H1 (cell line): Measurements from ENCODE around the gene CRISPLD2. TPM values are rescaled to one million over a fixed set of nuclear protein-coding genes. Genes with fewer than 3 reads are reported as not detected.

Experiments used
- CTCF ChIA-PET: fragments of 300-600 bp; sonication (Branson Sonifier 250); formaldehyde crosslinking; loops from one replicate; lab custom pipeline; 2021; ENCODE audit not compliant: partially characterized antibody; lab: Charles Lee
- POLR2A ChIA-PET: fragments of 300-600 bp; sonication (Branson Sonifier 250); formaldehyde crosslinking; loops from one replicate; lab custom pipeline; 2021; ENCODE audit warnings: inconsistent platforms; ENCODE audit not compliant: partially characterized antibody; lab: Charles Lee
- DNase-seq, 2 experiments: peaks; one replicate each; pipeline versions ENCODE4 v3.0.0 to v3.0.0-alpha.2; 2010 to 2022; ENCODE audit warnings: low spot score in 2 of 2, low read depth in 1 of 2, mixed read lengths in 1 of 2
- FAIRE-seq: peaks from 2 replicates; lab custom pipeline; 2011; peaks lifted over from hg19 to GRCh38; lab: Jason Lieb, UNC
- H2AFZ ChIP-seq: 2 replicates; pipeline ENCODE4 v1.8.1; 2012; ENCODE audit warnings: low read length, inconsistent platforms
- H2AK5ac ChIP-seq: 2 replicates; pipeline ENCODE4 v1.6.1; 2013; ENCODE audit warnings: low read depth, low read length
- H2BK120ac ChIP-seq: replicated peaks from 2 replicates; pipeline ENCODE3; 2013; ENCODE audit warnings: low read depth, low read length, inconsistent platforms
- H2BK12ac ChIP-seq: 2 replicates; pipeline ENCODE4 v1.6.1; 2013; ENCODE audit warnings: low read depth, low read length
- H2BK15ac ChIP-seq: 2 replicates; pipeline ENCODE4 v1.6.1; 2013; ENCODE audit warnings: low read length
- H2BK20ac ChIP-seq: 2 replicates; pipeline ENCODE4 v1.6.1; 2013; ENCODE audit warnings: low read length
- H2BK5ac ChIP-seq: 2 replicates; pipeline ENCODE4 v1.6.1; 2013; ENCODE audit warnings: low read depth, low read length
- H3K14ac ChIP-seq: 2 replicates; pipeline ENCODE4 v1.6.1; 2013; ENCODE audit warnings: inconsistent platforms; ENCODE audit not compliant: insufficient read length
- H3K18ac ChIP-seq: 2 replicates; pipeline ENCODE4 v1.6.1; 2013; ENCODE audit warnings: low read length; ENCODE audit errors: extremely low read depth
- H3K23ac ChIP-seq: 2 replicates; pipeline ENCODE4 v1.6.1; 2013; ENCODE audit warnings: inconsistent platforms; ENCODE audit not compliant: insufficient read length
- H3K23me2 ChIP-seq: 2 replicates; pipeline ENCODE4 v1.6.1; 2013; ENCODE audit warnings: low read depth, low read length
- H3K27ac ChIP-seq: 2 replicates; pipeline ENCODE4 v1.6.1; 2011; ENCODE audit warnings: low read depth, low read length, inconsistent platforms
- H3K27me3 ChIP-seq, 4 experiments: replicated peaks in 1 of 4; 1 replicate in 1 of 4; 2 replicates in 3 of 4; pipeline versions ENCODE4 v1.6.1 to v1.8.1; 2011 to 2013; ENCODE audit warnings: low read length in 3 of 4, mild to moderate bottlenecking in 3 of 4, inconsistent platforms in 2 of 4, mixed read lengths in 2 of 4, moderate library complexity in 1 of 4; ENCODE audit not compliant: control insufficient read depth in 3 of 4, insufficient read depth in 3 of 4; ENCODE audit errors: extremely low read depth in 1 of 4
- H3K36me3 ChIP-seq, 4 experiments: 2 replicates each; pipeline versions ENCODE4 v1.6.1 to v1.8.1; 2011 to 2013; ENCODE audit warnings: mild to moderate bottlenecking in 4 of 4, low read length in 3 of 4, moderate library complexity in 2 of 4, control low read depth in 1 of 4, inconsistent platforms in 1 of 4; ENCODE audit not compliant: insufficient read depth in 4 of 4, control insufficient read depth in 2 of 4
- H3K4ac ChIP-seq: replicated peaks from 2 replicates; pipeline ENCODE3; 2013; ENCODE audit warnings: low read length, low read depth, mixed read lengths, inconsistent platforms; ENCODE audit not compliant: insufficient read length
- H3K4me1 ChIP-seq, 4 experiments: replicated peaks in 1 of 4; 1 replicate in 1 of 4; 2 replicates in 3 of 4; pipeline versions ENCODE4 v1.6.1 to v1.8.1; 2011 to 2013; ENCODE audit warnings: low read length in 3 of 4, inconsistent platforms in 2 of 4, mixed read lengths in 1 of 4; ENCODE audit not compliant: insufficient read depth in 4 of 4, control insufficient read depth in 3 of 4
- H3K4me2 ChIP-seq, 2 experiments: 2 replicates each; pipeline versions ENCODE4 v1.6.1 to v1.8.1; 2011 to 2013; ENCODE audit warnings: low read depth in 2 of 2, low read length in 2 of 2, control low read depth in 1 of 2, inconsistent platforms in 1 of 2, mild to moderate bottlenecking in 1 of 2; ENCODE audit not compliant: insufficient read depth in 1 of 2
- H3K4me3 ChIP-seq, 4 experiments: fragments of 200-600, 300-600 bp in 1 of 4; sonication (generic), shearing (Covaris generic), sonication (Bioruptor Twin) in 1 of 4; 2 replicates each; pipeline versions ENCODE4 v1.5.1 to v1.8.1; 2011 to 2016; ENCODE audit warnings: low read length in 4 of 4, low read depth in 3 of 4, control low read depth in 2 of 4, inconsistent platforms in 2 of 4, mild to moderate bottlenecking in 2 of 4, mixed read lengths in 1 of 4, moderate library complexity in 1 of 4; ENCODE audit not compliant: insufficient read depth in 2 of 4; ENCODE audit errors: extremely low read depth in 1 of 4
- H3K56ac ChIP-seq: replicated peaks from 2 replicates; pipeline ENCODE3; 2013; ENCODE audit warnings: low read depth, mild to moderate bottlenecking, mixed read lengths, low read length, inconsistent platforms; ENCODE audit not compliant: insufficient read length
- H3K79me1 ChIP-seq: 2 replicates; pipeline ENCODE4 v1.6.1; 2013; ENCODE audit warnings: low read depth, low read length, control low read depth
- H3K79me2 ChIP-seq, 2 experiments: 2 replicates each; pipeline versions ENCODE4 v1.6.1 to v1.8.1; 2012 to 2013; ENCODE audit warnings: low read length in 2 of 2, mild to moderate bottlenecking in 2 of 2, inconsistent platforms in 1 of 2; ENCODE audit not compliant: insufficient read depth in 2 of 2, control insufficient read depth in 1 of 2
- H3K9ac ChIP-seq, 4 experiments: replicated peaks in 1 of 4; 1 replicate in 1 of 4; 2 replicates in 3 of 4; pipeline versions ENCODE4 v1.6.1 to v1.8.1; 2011 to 2013; ENCODE audit warnings: low read depth in 3 of 4, low read length in 3 of 4, control low read depth in 2 of 4, mild to moderate bottlenecking in 2 of 4, moderate library complexity in 2 of 4, inconsistent platforms in 1 of 4; ENCODE audit errors: extremely low read depth in 1 of 4
- H3K9me3 ChIP-seq, 2 experiments: 2 replicates each; pipeline versions ENCODE4 v1.6.1 to v1.8.1; 2012 to 2013; ENCODE audit warnings: mild to moderate bottlenecking in 2 of 2, moderate library complexity in 2 of 2, control low read depth in 1 of 2, inconsistent platforms in 1 of 2, low read depth in 1 of 2, low read length in 1 of 2, mixed read lengths in 1 of 2; ENCODE audit not compliant: insufficient read depth in 2 of 2
- H4K20me1 ChIP-seq, 2 experiments: replicated peaks in 1 of 2; 2 replicates each; pipeline versions ENCODE3 to v1.8.1; 2011 to 2013; ENCODE audit warnings: inconsistent platforms in 2 of 2, low read length in 2 of 2, mild to moderate bottlenecking in 1 of 2; ENCODE audit not compliant: insufficient read depth in 2 of 2, control insufficient read depth in 1 of 2
- H4K5ac ChIP-seq: 2 replicates; pipeline ENCODE4 v1.6.1; 2013; ENCODE audit warnings: low read length, low read depth, mixed read lengths, inconsistent platforms; ENCODE audit not compliant: insufficient read length
- H4K8ac ChIP-seq: 2 replicates; pipeline ENCODE4 v1.8.0; 2013; ENCODE audit warnings: mild to moderate bottlenecking, moderate library complexity, low read length, inconsistent platforms; ENCODE audit not compliant: insufficient read depth; ENCODE audit errors: extremely low read depth
- H4K91ac ChIP-seq: replicated peaks from 2 replicates; pipeline ENCODE3; 2013; ENCODE audit warnings: low read length, mixed read lengths, inconsistent platforms; ENCODE audit not compliant: insufficient read length
- CEBPB ChIP-seq: IDR thresholded peaks from 2 replicates; pipeline ENCODE4 v1.6.1; 2012; ENCODE audit warnings: low read depth, low read length
- CTBP2 ChIP-seq: IDR thresholded peaks from 2 replicates; pipeline ENCODE4 v1.7.0; 2011; ENCODE audit warnings: borderline replicate concordance, mild to moderate bottlenecking, moderate library complexity, mixed read lengths, low read length; ENCODE audit not compliant: insufficient read depth, insufficient read length
- GABPA ChIP-seq: IDR thresholded peaks from 2 replicates; pipeline ENCODE4 v1.6.1; 2011; ENCODE audit warnings: mild to moderate bottlenecking, low read length, moderate library complexity, borderline replicate concordance; ENCODE audit not compliant: insufficient read depth
- NRF1 ChIP-seq: IDR thresholded peaks from 2 replicates; pipeline ENCODE4 v1.6.1; 2011; ENCODE audit warnings: mild to moderate bottlenecking, low read depth, low read length, improper control_type of control experiment
- PHF8 ChIP-seq: fragments of 200-600 bp; sonication (generic); conservative IDR thresholded peaks from 2 replicates; pipeline ENCODE4 v1.7.1; 2012; ENCODE audit warnings: low read depth, mild to moderate bottlenecking, inconsistent platforms, low read length, moderate library complexity
- POU5F1 ChIP-seq: IDR thresholded peaks from 2 replicates; pipeline ENCODE4 v1.6.1; 2011; ENCODE audit warnings: low read depth, mild to moderate bottlenecking, low read length, moderate library complexity
- RFX5 ChIP-seq: IDR thresholded peaks from 2 replicates; pipeline ENCODE4 v1.6.1; 2011; ENCODE audit warnings: low read depth, low read length, improper control_type of control experiment, borderline replicate concordance
- TCF12 ChIP-seq: IDR thresholded peaks from 2 replicates; pipeline ENCODE4 v1.6.1; 2011; ENCODE audit warnings: low read depth, mild to moderate bottlenecking, low read length
- ZNF274 ChIP-seq: IDR thresholded peaks from 2 replicates; pipeline ENCODE4 v1.7.0; 2012; ENCODE audit warnings: low read length, borderline replicate concordance; ENCODE audit errors: extremely low read depth
- WGBS, 2 experiments: shearing (Covaris generic) in 1 of 2; methylation state at CpG; one replicate each; pipeline versions ENCODE4 v1.1.6 to v1.1.7; 2013 to 2015; ENCODE audit warnings: low lambda C conversion rate in 2 of 2, mixed read lengths in 2 of 2, inconsistent platforms in 1 of 2, low coverage in 1 of 2, missing lambda C conversion rate in 1 of 2; ENCODE audit not compliant: insufficient replicate concordance in 2 of 2, insufficient coverage in 1 of 2, insufficient read length in 1 of 2; ENCODE audit errors: extremely low coverage in 1 of 2, missing lambda C conversion rate in 1 of 2; 5-methylcytosine and 5-hydroxymethylcytosine counted together
- polyA plus RNA-seq, 7 experiments: library from polyadenylated mRNA; depleted of rRNA in 3 of 7; stranded (reverse) in 5 of 7; unstranded in 2 of 7; fragments of >200 nt in 5 of 7; fragments of 200-250 nt in 2 of 7; gene quantifications; 1 replicate in 5 of 7; 2 replicates in 1 of 7; 4 replicates in 1 of 7; pipeline versions ENCODE4 v1.2.1 to v1.2.3, GENCODE V29; 2011 to 2013; ENCODE audit warnings: missing spikeins in 2 of 7, mixed read lengths in 2 of 7
- total RNA-seq: library from RNA; stranded (reverse); fragmentation: NEBNext Ultra II Directional; extraction: Animal tissue kit (Norgen Biotek cat#: 25700); gene quantifications from 2 replicates; pipeline ENCODE4 v1.2.1, GENCODE V29; 2021

Gene CRISPLD2
- total and polyA plus RNA-seq, 2 of the 8 experiments (the other 6 are each of a cell fraction or from before 2014, with no cell fraction given) = 2.7 to 5.1 TPM

DNA sequence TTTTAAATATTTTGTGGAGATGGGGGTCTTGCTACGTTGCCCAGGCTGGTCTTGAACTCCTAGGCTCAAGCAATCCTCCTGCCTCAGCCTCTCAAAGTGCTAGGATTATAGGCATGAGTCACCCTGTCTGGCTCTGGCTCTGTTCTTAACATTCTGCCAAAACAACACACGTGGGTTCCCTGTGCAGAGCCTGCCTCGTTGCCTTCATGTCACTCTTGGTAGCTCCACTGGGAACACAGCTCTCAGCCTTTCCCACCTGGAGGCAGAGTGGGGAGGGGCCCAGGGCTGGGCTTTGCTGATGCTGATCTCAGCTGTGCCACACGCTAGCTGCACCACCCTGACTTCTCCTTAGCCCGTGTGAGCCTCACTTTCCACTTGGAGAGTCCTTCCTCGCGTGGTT is 19.3 kb downstream of the CRISPLD2 start:
- no peak overlapping the region for H3K14ac ChIP-seq
- H3K27ac ChIP-seq = no peak overlapping the region
- H2AFZ ChIP-seq = no peak overlapping the region
- no peak for DNase-seq
- 0 out of 2 replicates have a peak overlapping the region, but pooled peaks have one; percentile 63 for H2BK15ac ChIP-seq
- H2BK120ac ChIP-seq = no peak overlapping the region
- 0 out of 2 replicates have a peak overlapping the region, but pooled peaks have one; percentile 65 for H2BK20ac ChIP-seq
- H3K56ac ChIP-seq = no peak overlapping the region
- H4K20me1 ChIP-seq = no peaks in the 10 kb centered on the region
- H3K27me3 ChIP-seq = peaks cover 0 to 16% (median 10%) of the 10 kb centered on the region in 4 experiments; a peak in 5 of 7 replicates
- CTCF ChIA-PET = interaction anchor here (0.8 to 2.2 kb wide), 7 partner anchors 19 to 95 kb away, joined by 3 to 7 read pairs (median 4); partner anchors contain the start of gene CRISPLD2
- no peak overlapping the region; a peak in 1 of 8 replicates for H3K4me3 ChIP-seq
- H3K9ac ChIP-seq = no peak overlapping the region
- peaks cover 2% of the 10 kb centered on the region; the same call in 1 of the 2 replicates for H3K23me2 ChIP-seq
- no peak overlapping the region for H2BK5ac ChIP-seq
- H3K4ac ChIP-seq = no peak overlapping the region
- H3K23ac ChIP-seq = no peak overlapping the region
- H3K36me3 ChIP-seq = no peaks in the 10 kb centered on the region
- TF ChIP-seq CTBP2 (no peak), TCF12 (no peak), POU5F1 (no peak), RFX5 (no peak), PHF8 (no peak), ZNF274 (no peak), CEBPB (no peak), NRF1 (no peak), GABPA (no peak)
- TF ChIP-seq, all 59 proteins: peak for 0
- Histone ChIP-seq H2AK5ac (0 out of 2 replicates have a peak overlapping the region, but pooled peaks have one; percentile 16), H4K8ac (no peak overlapping the region; the same call in 1 of the 2 replicates), H3K79me2 (no peaks in the 10 kb centered on the region), H3K79me1 (no peaks in the 10 kb centered on the region), H3K4me2 (no peak overlapping the region), H2BK12ac (peak overlapping the region; percentile 82; the same call in 1 of the 2 replicates), H4K5ac (no peak overlapping the region), H4K91ac (no peak overlapping the region), H3K9me3 (no peaks in the 10 kb centered on the region), H3K18ac (no peak overlapping the region), H3K4me1 (peaks cover 3 to 33% (median 25%) of the 10 kb centered on the region in 4 experiments)
- POLR2A ChIA-PET = interaction anchor here (1.1 to 2.8 kb wide), 3 partner anchors 8 to 18 kb away, joined by 3 to 10 read pairs (median 6); partner anchors contain the start of gene CRISPLD2
- no peak for FAIRE-seq
- WGBS, 2 experiments = 86% methylated on average over 7 of the region's 7 CpGs; no CpG with 5 or more reads in 1 of the 2 experiments
